ENCODE results near the gene POLN.
"Not testable (repeated sequence)": the region's sequence is repeated elsewhere in the genome, so short reads cannot be mapped to it uniquely, and the experiment has no call there.

POLN gene

GRCh38 chr4:2172161-2172560 is 69.8 kb downstream of the POLN start:
- H3K4me3 ChIP-seq (ENCODE audit: low read length): no peak overlapping the region
- no peak for TF ChIP-seq ZNF274 (IDR thresholded peaks at IDR 0.05; ENCODE audit: low read depth, low read length)

DNA sequence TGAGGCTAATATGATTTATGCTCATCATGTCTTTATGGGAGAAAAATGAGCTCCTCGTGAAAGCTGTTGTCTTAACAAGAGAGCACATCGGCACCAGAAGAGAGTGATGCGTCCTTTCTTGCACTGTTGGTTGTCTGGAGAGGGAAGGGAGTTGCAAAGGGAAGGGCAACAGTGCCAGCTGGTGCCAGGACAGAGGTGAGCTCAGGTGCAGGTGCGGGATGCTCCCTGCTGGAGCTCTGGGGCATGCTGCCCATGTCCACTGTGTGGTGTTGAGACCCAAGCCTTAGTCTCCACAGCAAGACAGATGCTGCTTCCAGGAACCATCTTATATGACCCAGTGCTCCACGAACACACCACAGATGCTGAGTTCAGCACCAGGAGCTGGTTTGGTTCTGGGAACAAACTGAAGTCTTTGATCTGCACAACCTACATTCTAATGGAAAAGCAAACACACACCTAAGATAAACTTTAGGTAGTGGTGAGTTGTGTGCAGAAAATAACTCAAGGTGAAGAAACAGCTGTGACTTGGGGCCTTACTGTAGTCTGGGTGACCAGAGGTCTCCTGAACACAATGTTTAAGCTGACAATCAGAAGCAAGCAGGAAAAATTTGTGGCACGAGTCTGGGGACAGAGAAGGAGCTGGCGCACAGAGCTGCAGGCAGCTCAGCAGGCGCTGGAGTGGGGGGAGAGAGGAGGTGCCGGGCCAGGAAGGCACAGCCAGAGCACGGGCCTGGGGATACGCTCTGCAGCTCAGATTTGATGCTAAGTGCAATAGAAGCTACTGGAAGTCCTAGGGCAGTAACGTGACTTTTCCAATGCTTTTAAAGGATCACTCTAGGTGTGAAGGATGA is 73.2 kb downstream of the POLN start:
- H3K4me3 ChIP-seq (ENCODE audit: low read length): no peak overlapping the region
- no peak for TF ChIP-seq ZNF274 (IDR thresholded peaks at IDR 0.05; ENCODE audit: low read depth, low read length)

- no peak overlapping the region for H3K4me3 ChIP-seq (ENCODE audit: low read length)
- no peak for TF ChIP-seq ZNF274 (IDR thresholded peaks at IDR 0.05; ENCODE audit: low read depth, low read length)
These were observed 75.7 kb downstream of the POLN start for GRCh38 chr4:2166253-2166652.

- no peak overlapping the region for H3K4me3 ChIP-seq (ENCODE audit: low read length)
- TF ChIP-seq ZNF274 (IDR thresholded peaks at IDR 0.05; ENCODE audit: low read depth, low read length): no peak
These were observed 76.5 kb downstream of the POLN start for GRCh38 chr4:2165391-2165790.

DNA sequence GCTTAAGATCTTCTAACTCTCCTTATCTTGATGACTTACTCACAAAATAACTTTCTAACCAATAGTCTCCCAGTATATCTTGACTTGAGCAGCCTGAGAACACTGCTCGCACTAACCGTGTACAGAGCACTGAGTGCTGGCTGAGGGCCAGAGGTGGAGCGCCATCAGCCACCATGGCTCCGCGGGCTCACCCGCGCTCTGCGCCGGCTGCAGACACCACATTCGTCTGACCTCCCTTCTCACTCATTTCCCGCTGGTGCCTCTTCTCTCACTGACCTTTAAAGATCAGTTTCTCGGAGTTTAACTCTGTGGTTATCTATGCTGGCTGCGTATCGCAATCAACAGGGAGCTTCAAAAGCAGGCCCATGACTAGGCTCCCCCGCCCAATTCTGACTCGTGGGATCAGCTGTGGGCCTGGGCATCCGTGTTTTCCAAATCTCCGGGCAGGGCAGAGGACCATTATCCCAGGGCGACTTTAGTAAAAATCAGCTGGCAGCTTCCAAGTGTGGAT is 78.6 kb downstream of the POLN start:
- no peak overlapping the region for H3K4me3 ChIP-seq (ENCODE audit: low read length)
- TF ChIP-seq ZNF274 (IDR thresholded peaks at IDR 0.05; ENCODE audit: low read depth, low read length): no peak

DNA sequence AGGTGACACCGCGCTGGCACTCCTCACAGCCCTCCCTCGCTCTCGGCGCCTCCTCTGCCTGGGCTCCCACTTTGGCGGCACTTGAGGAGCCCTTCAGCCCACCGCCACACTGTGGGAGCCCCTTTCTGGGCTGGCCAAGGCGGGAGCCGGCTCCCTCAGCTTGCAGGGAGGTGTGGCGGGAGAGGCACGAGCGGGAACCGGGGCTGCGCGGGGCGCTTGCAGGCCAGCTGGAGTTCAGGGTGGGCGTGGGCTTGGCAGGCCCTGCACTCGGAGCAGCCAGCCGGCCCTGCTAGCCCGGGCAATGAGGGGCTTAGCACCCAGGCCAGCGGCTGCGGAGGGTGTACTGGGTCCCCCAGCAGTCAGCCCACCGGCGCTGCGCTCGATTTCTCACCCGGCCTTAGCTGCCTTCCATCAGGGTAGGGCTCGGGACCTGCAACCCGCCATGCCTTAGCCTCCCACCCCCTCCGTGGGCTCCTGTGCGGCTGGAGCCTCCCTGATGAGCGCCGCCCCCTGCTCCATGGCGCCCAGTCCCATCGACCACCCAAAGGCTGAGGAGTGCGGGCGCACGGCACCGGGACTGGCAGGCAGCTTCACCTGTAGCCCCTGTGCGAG is 80.7 kb downstream of the POLN start:
- not testable (repeated sequence) for H3K4me3 ChIP-seq (ENCODE audit: low read length)

DNA sequence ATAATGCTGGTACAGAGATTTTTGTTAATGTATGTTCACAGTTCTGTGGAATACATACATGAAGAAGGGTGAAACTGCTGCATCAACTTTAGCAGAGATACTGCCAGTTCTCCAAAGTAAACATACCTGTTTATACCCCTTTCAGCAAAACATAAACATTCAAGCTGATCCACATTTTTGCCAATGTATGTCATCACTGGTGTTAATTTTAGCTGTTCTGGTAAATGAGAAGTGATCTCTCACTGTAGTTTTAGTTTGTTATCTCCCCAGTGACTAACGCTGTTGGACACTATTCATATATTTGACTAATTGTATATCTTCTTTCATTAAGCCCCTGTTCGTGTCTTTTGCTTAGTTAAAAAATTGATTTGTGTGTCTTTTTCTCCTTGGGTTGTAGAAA is 82.0 kb downstream of the POLN start:
- H3K4me3 ChIP-seq (ENCODE audit: low read length): no peak overlapping the region
- TF ChIP-seq ZNF274 (IDR thresholded peaks at IDR 0.05; ENCODE audit: low read depth, low read length): no peak

DNA sequence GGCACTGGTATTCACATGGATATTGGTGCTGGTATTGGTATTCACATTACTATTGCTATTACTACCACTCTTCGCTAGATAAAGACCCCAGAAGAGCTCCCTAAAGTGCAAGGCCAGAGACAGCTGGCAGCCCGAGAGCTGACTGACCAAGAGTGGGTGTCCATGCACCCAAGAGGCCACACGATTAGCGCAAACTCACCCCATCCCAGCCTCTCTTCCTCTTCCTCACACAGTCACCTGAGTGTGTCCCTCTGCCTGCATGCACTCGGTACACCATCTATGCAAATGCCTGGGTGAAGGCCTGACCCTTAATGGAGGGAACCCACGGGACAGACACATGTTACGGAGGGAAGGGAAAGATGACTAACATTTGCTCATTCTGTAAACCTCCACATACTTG is 86.7 kb downstream of the POLN start:
- no peak for TF ChIP-seq ZNF274 (IDR thresholded peaks at IDR 0.05; ENCODE audit: low read depth, low read length)
- H3K4me3 ChIP-seq (ENCODE audit: low read length): no peak overlapping the region

DNA sequence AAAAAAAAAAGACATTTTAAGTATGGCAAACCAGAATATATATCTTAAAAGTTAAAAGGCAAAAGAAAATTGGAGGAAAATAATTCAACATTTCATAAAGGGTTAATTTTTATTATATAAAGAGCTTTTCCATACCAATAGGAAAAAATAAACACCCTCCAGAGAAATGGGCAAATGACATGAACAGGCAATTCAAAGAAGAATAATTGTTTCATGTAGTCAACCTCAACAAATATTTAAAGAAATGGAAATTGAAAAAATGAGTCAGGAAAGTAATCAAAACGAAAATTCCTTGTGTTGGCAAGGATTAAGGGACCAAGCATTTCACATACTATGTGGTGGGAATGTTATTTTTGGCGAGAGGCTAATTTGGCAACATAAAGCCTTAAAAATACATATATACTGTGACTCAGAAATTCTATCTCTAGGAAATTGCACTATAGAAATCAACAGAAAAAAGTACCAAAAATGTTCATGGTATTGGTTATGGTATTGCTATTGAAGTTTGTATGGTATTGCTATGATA is 87.6 kb downstream of the POLN start:
- TF ChIP-seq ZNF274 (IDR thresholded peaks at IDR 0.05; ENCODE audit: low read depth, low read length): no peak
- no peak overlapping the region for H3K4me3 ChIP-seq (ENCODE audit: low read length)

DNA sequence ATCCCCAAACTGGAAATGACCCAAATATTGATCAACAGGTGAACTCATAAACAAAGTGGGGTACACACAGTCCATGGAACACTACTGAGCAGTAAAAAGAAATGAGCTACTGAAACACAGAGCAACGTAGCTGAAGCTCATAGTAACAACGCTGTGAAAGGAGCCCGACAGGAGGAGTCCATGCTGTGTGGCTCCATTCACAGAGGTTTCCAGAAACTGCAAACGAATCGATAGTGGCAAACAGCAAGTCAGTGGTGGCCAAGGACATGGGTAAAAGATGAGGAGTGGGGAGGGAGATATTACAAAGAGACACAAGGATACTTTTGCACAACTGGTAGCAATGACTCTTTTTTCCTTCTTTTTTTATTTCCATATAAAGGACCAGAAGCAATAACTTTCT is 90.4 kb downstream of the POLN start:
- TF ChIP-seq ZNF274 (IDR thresholded peaks at IDR 0.05; ENCODE audit: low read depth, low read length): no peak
- no peak overlapping the region for H3K4me3 ChIP-seq (ENCODE audit: low read length)

DNA sequence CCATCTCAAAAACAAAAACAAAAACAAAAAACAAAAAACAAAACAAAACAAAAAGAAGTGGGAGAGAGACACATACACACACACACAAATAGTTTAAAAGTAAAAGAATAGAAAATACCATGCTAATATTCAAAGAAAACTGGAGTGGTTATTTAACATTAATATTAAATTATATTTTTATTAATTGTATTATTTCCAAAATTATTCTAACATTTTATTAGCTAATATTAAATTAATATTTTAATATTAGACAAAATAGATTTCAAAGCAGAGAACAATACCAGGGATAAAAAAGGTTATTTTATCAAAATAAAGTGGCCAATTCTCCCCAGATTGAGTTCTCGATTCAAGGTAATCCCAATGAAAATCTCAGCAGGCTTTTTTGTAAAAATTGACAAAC is 91.8 kb downstream of the POLN start:
- no peak overlapping the region for H3K4me3 ChIP-seq (ENCODE audit: low read length)
- TF ChIP-seq ZNF274 (IDR thresholded peaks at IDR 0.05; ENCODE audit: low read depth, low read length): no peak

GRCh38 chr4:2142630-2143427 is 99.1 kb downstream of the POLN start:
- no peak overlapping the region for H3K4me3 ChIP-seq (ENCODE audit: low read length)
- TF ChIP-seq ZNF274 (IDR thresholded peaks at IDR 0.05; ENCODE audit: low read depth, low read length): no peak

DNA sequence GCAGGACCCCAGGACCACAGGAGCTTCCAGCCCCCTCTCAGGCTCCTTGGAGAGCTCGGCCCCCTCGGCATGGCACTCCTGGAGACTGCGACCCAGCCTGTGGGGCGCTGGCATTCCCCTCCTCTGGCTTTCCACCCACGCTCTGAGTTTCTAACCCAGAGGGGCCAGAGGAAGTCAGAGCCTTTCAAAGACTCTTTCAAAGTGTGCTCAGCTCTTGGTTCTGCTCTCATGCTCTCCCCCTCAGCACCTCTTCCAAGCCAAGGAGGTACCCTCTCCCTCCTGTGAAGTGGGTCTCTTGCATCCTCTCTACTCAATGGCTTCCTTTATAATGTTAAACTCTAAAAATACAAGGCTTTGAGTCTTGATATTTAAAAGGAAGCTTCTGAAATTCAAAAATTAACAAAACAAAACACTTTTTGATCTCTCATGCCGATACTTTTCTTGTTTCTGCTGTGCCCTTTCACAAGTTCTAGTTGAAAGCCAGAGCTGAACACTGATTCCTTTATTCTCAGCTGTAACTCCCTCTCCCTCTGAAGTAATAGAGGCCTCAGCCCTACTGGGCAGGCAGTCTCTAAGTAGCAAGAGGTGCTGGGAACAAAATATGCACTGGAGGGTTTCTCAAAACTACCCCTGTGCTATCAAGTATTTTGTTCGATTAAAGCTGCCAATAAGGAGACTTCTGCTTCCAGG is 100.0 kb downstream of the POLN start:
- no peak overlapping the region for H3K4me3 ChIP-seq (ENCODE audit: low read length)
- TF ChIP-seq ZNF274 (IDR thresholded peaks at IDR 0.05; ENCODE audit: low read depth, low read length): no peak
